KMS-11 (cell line): ENCODE measurements around the gene MRPL10.

Source experiments
- H2AFZ ChIP-seq: fragments of 200-600 bp; sonication (generic); 2 replicates; pipeline ENCODE4 v1.6.1; 2016; ENCODE audit warnings: antibody characterized with exemption, mixed run types, low read depth
- H3K27ac ChIP-seq: fragments of 200-600 bp; sonication (generic); 2 replicates; pipeline ENCODE4 v1.6.1; 2016; ENCODE audit warnings: mild to moderate bottlenecking, mixed run types
- H3K27me3 ChIP-seq: fragments of 200-600 bp; sonication (generic); 2 replicates; pipeline ENCODE4 v1.6.1; 2017; ENCODE audit warnings: mild to moderate bottlenecking, low read depth, mixed run types, moderate library complexity; ENCODE audit not compliant: insufficient read depth
- H3K36me3 ChIP-seq: fragments of 200-600 bp; sonication (generic); 2 replicates; pipeline ENCODE4 v1.6.1; 2017; ENCODE audit warnings: mild to moderate bottlenecking, mixed run types; ENCODE audit not compliant: insufficient read depth
- H3K4me1 ChIP-seq: fragments of 200-600 bp; sonication (generic); 2 replicates; pipeline ENCODE4 v1.6.1; 2016; ENCODE audit warnings: mild to moderate bottlenecking, low read depth, mixed run types; ENCODE audit not compliant: poor library complexity, severe bottlenecking
- H3K4me2 ChIP-seq: fragments of 200-600 bp; sonication (generic); 2 replicates; pipeline ENCODE4 v1.7.0; 2016; ENCODE audit warnings: mild to moderate bottlenecking, mixed run types
- H3K4me3 ChIP-seq: fragments of 200-600 bp; sonication (generic); IDR thresholded peaks from 2 replicates; pipeline ENCODE4 v1.6.1; 2017; ENCODE audit warnings: low read depth, low read length, mixed read lengths; ENCODE audit not compliant: insufficient read depth
- H3K79me2 ChIP-seq: fragments of 200-600 bp; sonication (generic); 2 replicates; pipeline ENCODE4 v1.6.1; 2016; ENCODE audit warnings: low read depth, mixed run types; ENCODE audit not compliant: insufficient read depth
- H3K9ac ChIP-seq: fragments of 200-600 bp; sonication (generic); 2 replicates; pipeline ENCODE4 v1.6.1; 2016; ENCODE audit warnings: mild to moderate bottlenecking, mixed run types
- H4K20me1 ChIP-seq: fragments of 200-600 bp; sonication (generic); 2 replicates; pipeline ENCODE4 v1.6.1; 2016; ENCODE audit warnings: mild to moderate bottlenecking, mixed run types; ENCODE audit not compliant: insufficient read depth
- CTCF ChIP-seq: fragments of 200-600 bp; sonication (generic); conservative IDR thresholded peaks from 2 replicates; pipeline ENCODE4 v1.6.1; 2017; ENCODE audit warnings: low read depth, mild to moderate bottlenecking, antibody characterized with exemption, low read length, moderate library complexity, mixed read lengths

MRPL10 gene

DNA sequence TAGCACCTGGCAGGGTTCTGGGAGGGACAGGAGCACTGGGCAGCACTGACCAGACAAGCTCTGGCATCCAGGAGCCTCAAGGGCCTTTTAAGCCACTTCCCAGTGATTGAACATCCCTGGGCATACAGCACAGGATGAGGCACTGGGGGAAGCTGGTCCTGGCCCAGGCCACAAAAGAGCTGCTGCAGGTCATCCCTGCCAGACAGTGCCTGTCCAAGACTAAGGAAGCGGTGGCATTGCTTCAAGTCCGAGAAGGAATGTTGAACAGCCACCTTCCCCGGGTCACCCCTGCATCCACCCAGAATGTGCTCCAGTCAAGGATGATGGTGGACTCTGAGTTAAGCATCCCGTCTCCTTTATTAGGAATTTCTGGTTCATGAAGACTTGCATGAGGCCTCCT, 8.6 kb downstream of the MRPL10 start:
- Histone ChIP-seq H3K4me2 (peak overlapping the region; percentile 72; the same call in 1 of the 2 replicates), H3K79me2 (0 out of 2 replicates have a peak, but pooled peaks cover 2% of the 10 kb centered on the region), H3K4me3 (no peak overlapping the region), H3K27me3 (no peaks in the 10 kb centered on the region), H2AFZ (no peak overlapping the region), H3K4me1 (peaks cover 23% of the 10 kb centered on the region), H3K36me3 (no peaks in the 10 kb centered on the region; the same call in 1 of the 2 replicates), H3K27ac (peak overlapping the region; percentile 39; the same call in 1 of the 2 replicates), H4K20me1 (no peaks in the 10 kb centered on the region), H3K9ac (0 out of 2 replicates have a peak overlapping the region, but pooled peaks have one; percentile 45)
- no peak for TF ChIP-seq CTCF

DNA sequence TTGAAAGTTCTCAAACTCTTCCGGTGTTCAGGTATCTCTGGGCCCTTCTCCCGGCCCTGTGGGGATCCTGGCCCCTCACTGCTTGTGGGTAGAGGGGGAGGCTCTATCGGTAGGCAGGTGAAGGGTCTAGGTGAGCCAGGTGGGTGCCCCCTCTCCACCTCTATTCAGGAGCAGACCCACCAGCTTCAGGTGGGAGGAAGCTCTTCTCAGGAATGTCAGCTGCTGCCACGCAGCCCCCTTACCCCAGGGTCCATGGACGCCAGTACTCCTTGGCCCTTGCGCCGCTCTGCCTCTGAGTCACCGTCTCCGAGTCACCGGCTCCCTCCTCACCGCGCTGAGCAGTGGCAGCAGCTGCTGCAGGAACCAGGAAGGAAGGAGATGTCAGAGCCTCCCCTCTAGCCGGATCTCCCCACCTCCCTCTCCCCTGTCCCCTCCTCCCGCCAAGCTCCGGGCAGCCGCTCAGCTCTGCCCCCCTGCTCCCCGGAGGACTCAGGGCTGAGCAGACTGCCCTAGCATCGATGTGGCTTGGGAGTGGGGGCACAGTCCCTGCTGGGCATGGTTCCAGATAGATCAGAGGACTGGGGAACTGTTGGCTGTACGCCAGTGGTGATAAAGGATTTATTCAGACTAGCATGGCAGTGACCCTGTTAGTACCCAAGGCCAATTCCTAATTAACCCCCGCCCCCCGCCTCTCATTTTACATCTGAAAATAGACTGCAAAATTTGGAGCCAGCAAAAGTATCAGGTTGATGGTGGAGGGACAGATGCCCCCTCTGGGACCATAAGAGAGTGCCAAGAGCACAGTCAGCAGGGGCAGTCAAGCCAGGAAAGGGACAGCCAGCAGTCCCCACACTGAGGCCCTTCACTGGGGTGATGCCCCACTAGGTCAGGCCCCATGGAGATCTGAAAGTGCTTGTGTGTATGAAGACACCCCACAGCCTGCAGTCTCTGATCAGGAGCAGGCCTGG, 9.6 kb downstream of the MRPL10 start, which contains the start of gene OSBPL7:
OSBPL7 (minus strand) TSS at position 371 of the 968 bp plus-strand sequence. CDS start 1,516 bp downstream, outside the sequence.
- Histone ChIP-seq H3K4me2 (peak within 1 kb of the TSS; percentile 72), H3K27ac (peak within 1 kb of the TSS; percentile 39; the same call in 1 of the 2 replicates), H2AFZ (peak within 1 kb of the TSS; percentile 62; the same call in 1 of the 2 replicates), H3K79me2 (no peaks in the 10 kb centered on the region), H3K27me3 (no peaks in the 10 kb centered on the region), H3K36me3 (no peaks in the 10 kb centered on the region; the same call in 1 of the 2 replicates), H3K9ac (peak within 1 kb of the TSS; percentile 45; the same call in 1 of the 2 replicates), H3K4me1 (peaks cover 23% of the 10 kb centered on the region), H3K4me3 (no peak within 1 kb of the TSS), H4K20me1 (no peaks in the 10 kb centered on the region)
- TF ChIP-seq CTCF, result no peak

DNA sequence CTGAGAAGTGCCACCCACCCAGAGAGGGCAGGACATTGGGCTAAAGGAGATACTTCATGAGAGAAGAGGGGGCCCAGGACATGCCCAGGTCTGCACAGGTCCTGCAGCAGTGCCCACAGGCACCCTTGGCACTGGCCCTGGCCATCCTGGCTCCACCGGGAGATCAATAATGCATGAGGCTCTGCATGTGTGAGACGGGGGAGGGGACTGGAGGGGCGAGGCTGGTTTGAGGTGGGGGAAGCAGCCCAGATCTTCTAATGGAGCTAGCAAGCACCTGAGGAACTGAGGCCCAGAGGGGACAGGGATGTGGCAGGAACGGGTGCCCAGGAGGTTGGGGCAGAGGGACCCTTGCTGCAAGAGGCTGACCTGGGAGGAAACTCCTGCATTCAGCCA, 10.3 kb downstream of the MRPL10 start:
- Histone ChIP-seq H3K27ac (no peak overlapping the region), H3K79me2 (no peaks in the 10 kb centered on the region), H3K9ac (peak overlapping the region; percentile 45; the same call in 1 of the 2 replicates), H3K36me3 (no peaks in the 10 kb centered on the region; the same call in 1 of the 2 replicates), H3K27me3 (no peaks in the 10 kb centered on the region), H4K20me1 (no peaks in the 10 kb centered on the region), H3K4me3 (no peak overlapping the region), H3K4me1 (peaks cover 23% of the 10 kb centered on the region), H2AFZ (peak overlapping the region; percentile 62; the same call in 1 of the 2 replicates), H3K4me2 (peak overlapping the region; percentile 72)
- no peak for TF ChIP-seq CTCF

DNA sequence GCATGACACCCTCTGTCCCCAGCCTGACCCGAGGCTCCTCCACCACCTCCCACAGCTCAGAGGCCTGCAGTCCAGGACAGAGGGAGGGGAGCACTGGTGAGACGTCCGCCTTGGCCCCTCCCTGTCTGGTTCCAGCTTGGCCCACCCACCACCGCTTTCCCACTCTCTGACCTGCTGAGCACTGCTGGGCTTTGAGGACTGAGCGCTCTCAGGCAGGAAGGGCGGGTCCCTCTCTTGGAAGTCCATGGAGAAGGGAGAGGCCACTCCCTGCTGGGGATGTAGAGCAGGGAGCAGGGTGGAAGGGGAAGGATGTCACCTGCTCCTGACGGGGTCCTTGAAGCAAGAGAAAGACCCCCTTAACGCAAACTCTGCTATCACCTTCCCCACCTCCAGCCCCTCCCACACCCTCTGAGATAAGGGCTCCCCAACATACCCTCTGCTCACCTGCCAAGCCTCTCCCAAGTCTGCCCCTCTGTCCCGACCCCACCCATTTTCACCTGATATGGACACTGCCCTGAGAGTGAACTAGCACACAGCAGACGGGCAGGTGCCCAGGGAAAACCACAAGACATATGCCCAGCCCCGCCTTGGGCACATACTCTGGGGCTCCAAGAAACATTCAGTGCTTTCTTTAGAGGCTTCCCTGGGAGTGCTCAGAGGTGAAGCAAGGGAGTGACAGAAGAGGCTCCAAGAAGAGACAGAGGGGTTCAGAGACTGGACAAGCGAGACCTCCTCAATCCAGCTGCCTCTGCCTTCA, 11.1 kb downstream of the MRPL10 start:
- Histone ChIP-seq H2AFZ (no peak overlapping the region), H3K9ac (no peak overlapping the region), H3K4me3 (no peak overlapping the region), H3K79me2 (no peaks in the 10 kb centered on the region), H3K27ac (no peak overlapping the region), H3K4me2 (peak overlapping the region; percentile 72), H3K27me3 (no peaks in the 10 kb centered on the region), H3K4me1 (peaks cover 23% of the 10 kb centered on the region), H4K20me1 (no peaks in the 10 kb centered on the region), H3K36me3 (no peaks in the 10 kb centered on the region)
- TF ChIP-seq CTCF, result no peak
